AG09319 (cell line): ENCODE measurements around the gene LGI4.

Experiments
- DNase-seq: peaks from one replicate; pipeline ENCODE4 v3.0.0-alpha.2; 2010; ENCODE audit warnings: low read depth; ENCODE audit errors: extremely low read depth
- TF ChIP-seq, protein P1 (sequence below): IDR thresholded peaks from 2 replicates; pipeline ENCODE4 v1.5.1; 2011; ENCODE audit warnings: low read depth, mild to moderate bottlenecking, inconsistent platforms, low read length, moderate library complexity

Gene LGI4

DNA sequence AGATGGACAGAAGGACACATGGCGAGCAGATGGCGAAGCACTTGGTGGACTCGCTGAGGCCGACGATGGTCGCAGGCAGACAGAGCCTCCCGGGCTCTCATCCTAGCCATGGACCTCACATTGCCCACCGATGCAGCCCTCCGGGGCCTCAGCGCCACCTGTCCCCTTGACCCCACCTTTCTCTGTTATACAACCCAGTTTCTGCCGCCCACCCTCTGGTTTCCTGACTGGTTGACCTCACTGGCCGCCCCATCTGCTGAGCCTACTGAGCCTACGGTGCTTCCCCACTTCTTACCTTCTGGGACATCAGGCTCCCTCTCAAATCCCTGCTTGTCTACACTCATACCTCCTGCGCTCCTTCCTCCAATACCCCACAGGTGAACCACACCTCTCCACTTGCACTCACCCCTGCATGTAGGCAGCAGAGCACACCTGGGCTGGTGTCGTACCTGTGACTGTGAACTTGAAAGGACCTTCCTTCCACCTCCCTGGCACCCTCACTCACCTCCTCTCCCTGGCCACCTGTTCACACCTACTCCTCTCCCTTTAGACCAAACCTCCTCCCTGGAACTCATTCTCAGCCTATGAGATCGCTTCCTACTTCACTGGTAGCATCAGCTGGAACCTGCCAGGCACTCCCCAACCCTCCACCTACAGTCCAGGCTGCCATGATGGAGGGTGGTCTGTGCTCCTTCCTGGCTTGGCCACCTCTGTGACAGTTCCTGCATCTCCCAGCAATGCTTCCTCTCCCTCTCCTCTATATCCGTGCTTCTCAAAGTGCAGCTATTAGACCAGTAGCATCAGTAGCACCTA lies 57.2 kb downstream of the LGI4 start:
- DNase-seq, result no peak
- TF ChIP-seq, protein P1, sequence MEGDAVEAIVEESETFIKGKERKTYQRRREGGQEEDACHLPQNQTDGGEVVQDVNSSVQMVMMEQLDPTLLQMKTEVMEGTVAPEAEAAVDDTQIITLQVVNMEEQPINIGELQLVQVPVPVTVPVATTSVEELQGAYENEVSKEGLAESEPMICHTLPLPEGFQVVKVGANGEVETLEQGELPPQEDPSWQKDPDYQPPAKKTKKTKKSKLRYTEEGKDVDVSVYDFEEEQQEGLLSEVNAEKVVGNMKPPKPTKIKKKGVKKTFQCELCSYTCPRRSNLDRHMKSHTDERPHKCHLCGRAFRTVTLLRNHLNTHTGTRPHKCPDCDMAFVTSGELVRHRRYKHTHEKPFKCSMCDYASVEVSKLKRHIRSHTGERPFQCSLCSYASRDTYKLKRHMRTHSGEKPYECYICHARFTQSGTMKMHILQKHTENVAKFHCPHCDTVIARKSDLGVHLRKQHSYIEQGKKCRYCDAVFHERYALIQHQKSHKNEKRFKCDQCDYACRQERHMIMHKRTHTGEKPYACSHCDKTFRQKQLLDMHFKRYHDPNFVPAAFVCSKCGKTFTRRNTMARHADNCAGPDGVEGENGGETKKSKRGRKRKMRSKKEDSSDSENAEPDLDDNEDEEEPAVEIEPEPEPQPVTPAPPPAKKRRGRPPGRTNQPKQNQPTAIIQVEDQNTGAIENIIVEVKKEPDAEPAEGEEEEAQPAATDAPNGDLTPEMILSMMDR, result no peak

DNA sequence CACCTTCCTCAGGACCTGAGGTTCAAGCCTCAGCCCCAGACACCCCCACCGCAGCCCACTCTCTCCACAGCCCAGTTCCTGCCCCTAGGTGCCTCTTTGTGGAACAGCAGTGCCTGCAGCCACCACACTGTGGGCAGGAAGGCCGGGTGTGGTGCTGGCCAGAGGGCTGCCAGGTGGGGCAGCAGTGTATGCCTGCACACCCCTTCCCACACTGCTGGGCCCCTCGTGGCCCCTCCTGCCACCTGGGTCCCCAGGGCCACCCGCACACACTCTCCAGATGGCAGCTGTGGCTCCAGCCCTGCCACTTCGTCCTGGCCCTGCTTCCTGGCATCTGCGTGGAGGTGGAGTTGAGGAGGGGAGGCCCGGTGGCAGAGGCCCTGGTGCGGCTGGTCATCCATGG lies 58.2 kb downstream of the LGI4 start:
- DNase-seq, result no peak
- TF ChIP-seq, protein P1, result no peak

DNA sequence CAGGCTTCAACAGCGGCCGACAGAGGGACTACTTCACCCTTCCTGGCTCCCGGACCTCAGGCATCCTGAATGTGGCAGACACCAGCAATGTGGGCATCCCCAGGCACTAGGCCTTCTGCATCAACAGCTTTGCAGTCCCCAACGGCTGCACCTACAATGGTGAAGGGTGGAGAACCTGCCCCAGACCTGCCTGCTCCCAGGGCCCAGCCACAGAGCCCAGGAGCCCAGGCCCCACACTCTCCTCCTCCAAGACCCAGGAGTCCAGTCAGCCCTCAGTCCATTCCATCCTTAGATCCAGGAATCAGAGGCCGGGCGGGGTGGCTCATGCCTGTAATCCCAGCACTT lies 58.9 kb downstream of the LGI4 start:
- no peak for DNase-seq
- TF ChIP-seq, protein P1, result no peak

DNA sequence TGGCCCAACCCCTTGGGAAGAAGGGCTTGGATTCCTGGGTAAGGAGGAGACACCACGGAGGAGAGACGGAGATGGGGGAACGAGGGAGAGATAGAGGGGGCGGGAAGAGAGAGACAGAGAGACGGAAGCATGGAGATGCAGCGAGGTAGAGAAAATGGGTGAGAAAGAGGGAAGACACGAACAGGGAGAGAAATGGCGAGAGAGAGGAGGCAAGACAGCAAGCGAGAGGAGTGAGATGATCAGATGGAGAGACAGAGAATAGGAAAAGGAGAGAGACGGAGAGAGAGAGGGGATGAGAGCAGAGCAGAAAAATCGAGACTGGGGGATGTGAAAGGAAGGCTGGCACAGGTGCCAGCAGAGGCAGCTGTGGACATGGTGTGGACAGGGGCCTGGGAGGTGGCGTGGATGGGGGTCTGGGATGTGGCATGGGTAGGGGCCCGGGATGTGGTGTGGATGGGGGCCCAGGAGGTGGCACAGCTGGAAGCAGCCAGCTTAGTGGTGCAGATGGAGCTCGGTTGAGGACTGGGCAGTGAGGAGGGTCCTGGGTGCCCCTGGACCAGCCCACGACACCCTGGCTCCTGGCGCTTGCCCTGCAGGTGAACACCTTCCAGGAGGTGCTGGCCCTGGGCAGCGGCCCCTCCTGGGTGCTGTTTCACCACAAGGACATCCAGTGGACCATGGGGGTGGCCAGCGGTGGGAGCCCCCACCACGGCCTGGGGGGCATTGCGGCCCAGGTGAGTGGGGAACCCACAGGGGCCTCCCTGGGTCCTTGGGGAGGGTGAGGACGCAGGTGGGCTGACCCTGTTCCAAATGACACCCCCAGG lies 59.4 kb downstream of the LGI4 start:
- TF ChIP-seq, protein P1, result no peak
- no peak for DNase-seq
